GOT3 (cell line): ENCODE measurements around the gene RNF39.
"Not testable (repeated sequence)": the region's sequence is repeated elsewhere in the genome, so short reads cannot be mapped to it uniquely, and the experiment has no call there.

Experiments
- DNase-seq: peaks from one replicate; lab custom pipeline; 2025; ENCODE audit warnings: mixed read lengths; lab: John Stamatoyannopoulos, UW

RNF39 gene

GRCh38 chr6:30075094-30075789 lies at the start of gene RNF39:
Gene RNF39, minus strand, starts transcription at chr6:30075769. Its CDS starts 184 bp downstream, at chr6:30075585.
- no peak for DNase-seq

- no peak for DNase-seq
These were observed 46.9 kb upstream of the RNF39 start for GRCh38 chr6:30122515-30122914.

GRCh38 chr6:30121446-30122366 lies 46.1 kb upstream of the RNF39 start:
- DNase-seq, result no peak

GRCh38 chr6:30118691-30119090 lies 43.1 kb upstream of the RNF39 start:
- not testable (repeated sequence) for DNase-seq

GRCh38 chr6:30116724-30117123 lies 41.2 kb upstream of the RNF39 start:
- DNase-seq, result no peak

GRCh38 chr6:30113841-30114240 lies 38.3 kb upstream of the RNF39 start:
- no peak for DNase-seq

- DNase-seq, result no peak
These were observed 37.6 kb upstream of the RNF39 start, which contains the start of gene TRIM31 for GRCh38 chr6:30113003-30113759. Gene TRIM31, minus strand, starts transcription at chr6:30113090. Its CDS starts 285 bp downstream, at chr6:30112805.

GRCh38 chr6:30112402-30112994 lies 36.9 kb upstream of the RNF39 start:
- DNase-seq, result no peak

- no peak for DNase-seq
These were observed 35.8 kb upstream of the RNF39 start for GRCh38 chr6:30111266-30111856.

- DNase-seq, result no peak
These were observed 29.1 kb upstream of the RNF39 start for GRCh38 chr6:30104661-30105060.

- no peak for DNase-seq
These were observed 28.3 kb upstream of the RNF39 start for GRCh38 chr6:30103872-30104179.

GRCh38 chr6:30102970-30103871 lies 27.7 kb upstream of the RNF39 start:
- peak; percentile 66 for DNase-seq

GRCh38 chr6:30102414-30102969 lies 26.9 kb upstream of the RNF39 start:
- DNase-seq, result no peak

GRCh38 chr6:30101444-30102413 lies 26.2 kb upstream of the RNF39 start:
- DNase-seq, result peak; percentile 53

- DNase-seq, result no peak
These were observed 25.2 kb upstream of the RNF39 start for GRCh38 chr6:30100585-30101443.

GRCh38 chr6:30100154-30100553 lies 24.6 kb upstream of the RNF39 start:
- DNase-seq, result no peak

GRCh38 chr6:30097902-30098768 lies 22.6 kb upstream of the RNF39 start:
- no peak for DNase-seq
